ENCODE results near the gene ZSCAN10.
A peak's percentile ranks its signal among the peaks of the same experiment; 100 is the strongest.

Gene ZSCAN10

GRCh38 chr16:3133844-3134243 lies 34.8 kb upstream of the ZSCAN10 start:
- no peak for DNase-seq

GRCh38 chr16:3131755-3132377 lies 32.8 kb upstream of the ZSCAN10 start:
- peak; percentile 13 for DNase-seq

GRCh38 chr16:3129137-3130131 lies 30.3 kb upstream of the ZSCAN10 start:
- peak; percentile 71 for DNase-seq

GRCh38 chr16:3127745-3128144 lies 28.7 kb upstream of the ZSCAN10 start:
- DNase-seq: no peak

- peak; percentile 96 for DNase-seq
Observed at GRCh38 chr16:3123986-3124886, 25.1 kb upstream of the ZSCAN10 start.

- no peak for DNase-seq
Observed at GRCh38 chr16:3122926-3123570, 24.0 kb upstream of the ZSCAN10 start.

GRCh38 chr16:3121851-3122467 lies 22.9 kb upstream of the ZSCAN10 start:
- DNase-seq: no peak

- no peak for DNase-seq
Observed at GRCh38 chr16:3120435-3120834, 21.3 kb upstream of the ZSCAN10 start.

- no peak for DNase-seq
Observed at GRCh38 chr16:3119701-3120408, 20.8 kb upstream of the ZSCAN10 start.

- no peak for DNase-seq
Observed at GRCh38 chr16:3119286-3119685, 20.2 kb upstream of the ZSCAN10 start.

GRCh38 chr16:3118846-3119245 lies 19.8 kb upstream of the ZSCAN10 start:
- no peak for DNase-seq

- no peak for DNase-seq
Observed at GRCh38 chr16:3118204-3118790, 19.2 kb upstream of the ZSCAN10 start.

GRCh38 chr16:3115561-3115960 lies 16.5 kb upstream of the ZSCAN10 start:
- DNase-seq: no peak

- no peak for DNase-seq
Observed at GRCh38 chr16:3115003-3115402, 15.9 kb upstream of the ZSCAN10 start.

GRCh38 chr16:3113765-3114479 lies 14.8 kb upstream of the ZSCAN10 start:
- no peak for DNase-seq

- no peak for DNase-seq
Observed at GRCh38 chr16:3112881-3113574, 13.9 kb upstream of the ZSCAN10 start.

GRCh38 chr16:3112058-3112880 lies 13.2 kb upstream of the ZSCAN10 start, which contains the start of gene ZNF205:
TSS of gene ZNF205 (plus strand) at chr16:3112586. CDS start at chr16:3113431, 845 bp downstream.
- no peak for DNase-seq

GRCh38 chr16:3106205-3106928 lies 7.3 kb upstream of the ZSCAN10 start:
- peak; percentile 81 for DNase-seq

All from activated T-cell treated with anti-CD3 and anti-CD28 coated beads for 4 hours (primary cell).